ENCODE data around the gene TTC28.
"Not testable (repeated sequence)": the region's sequence is repeated elsewhere in the genome, so short reads cannot be mapped to it uniquely, and the experiment has no call there.

The TTC28 gene

DNA sequence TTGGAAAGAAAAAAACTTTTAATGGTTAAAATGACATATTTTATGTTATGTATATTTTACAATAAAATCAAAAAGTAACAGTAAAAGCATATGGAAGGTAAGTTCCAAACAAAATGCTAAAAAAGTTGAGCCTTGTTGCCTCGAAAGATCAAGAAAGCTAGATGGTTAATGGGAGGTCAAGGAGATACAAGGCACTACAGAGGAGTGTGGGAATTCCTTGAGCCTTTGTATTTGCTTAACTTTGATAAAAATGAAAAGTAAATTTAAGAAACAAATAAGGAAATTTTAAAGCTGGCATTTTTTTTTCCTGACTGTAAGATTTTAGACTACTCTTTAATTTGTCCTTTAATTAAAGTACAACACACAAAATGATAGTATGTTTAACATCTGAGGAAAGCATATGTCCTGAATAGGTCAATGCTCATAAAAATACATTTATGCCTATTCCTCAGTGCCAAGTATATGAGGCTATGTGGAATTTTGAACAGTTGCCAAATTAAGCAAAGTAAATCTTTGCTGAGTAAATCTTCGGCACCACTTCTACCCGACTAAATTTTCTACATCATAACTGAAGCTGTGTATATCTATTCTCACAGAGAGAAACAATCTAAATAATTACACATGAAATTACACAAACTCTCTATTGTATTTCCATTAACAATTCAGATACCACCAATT lies 108.8 kb downstream of the TTC28 start:
- no peak overlapping the region for H3K4me3 ChIP-seq (ENCODE audit: low read depth in 1 of 2, low read length in 2 of 2)

DNA sequence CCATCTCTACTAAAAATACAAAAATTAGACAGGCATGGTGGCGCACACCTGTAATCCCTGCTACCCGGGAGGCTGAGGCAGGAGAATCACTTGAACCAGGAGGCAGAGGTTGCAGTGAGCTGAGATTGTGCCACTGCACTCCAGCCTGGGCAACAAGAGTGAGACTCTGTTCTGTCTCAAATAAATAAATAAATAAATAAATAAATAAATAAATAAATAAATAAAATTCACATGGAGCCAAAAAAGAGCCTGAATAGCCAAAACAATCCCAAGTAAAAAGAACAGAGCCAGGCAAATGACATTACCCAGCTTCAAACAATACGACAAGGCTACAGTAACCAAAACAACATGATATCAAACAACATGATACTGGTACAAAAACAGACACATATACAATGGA lies 110.7 kb downstream of the TTC28 start:
- not testable (repeated sequence) for H3K4me3 ChIP-seq (ENCODE audit: low read depth in 1 of 2, low read length in 2 of 2); H3K4me1 ChIP-seq (ENCODE audit: insufficient read depth, low read length); H3K27me3 ChIP-seq (ENCODE audit: control insufficient read depth in 1 of 2, insufficient read depth in 2 of 2, low read length in 2 of 2); H3K9ac ChIP-seq (ENCODE audit: low read length); H3K27ac ChIP-seq (ENCODE audit: low read depth, low read length); H3K36me3 ChIP-seq (ENCODE audit: insufficient read depth, low read length); H3K9me3 ChIP-seq (ENCODE audit: low read length)

More for the DNA sequence above, 108.8 kb downstream of the TTC28 start:
- Histone ChIP-seq H3K4me1 (ENCODE audit: insufficient read depth, low read length) (no peaks in the 10 kb centered on the region), H3K27ac (ENCODE audit: low read depth, low read length) (no peak overlapping the region), H3K9me3 (ENCODE audit: low read length) (no peaks in the 10 kb centered on the region), H3K9ac (ENCODE audit: low read length) (no peak overlapping the region), H3K27me3 (ENCODE audit: control insufficient read depth in 1 of 2, insufficient read depth in 2 of 2, low read length in 2 of 2) (no peaks in the 10 kb centered on the region), H3K36me3 (ENCODE audit: insufficient read depth, low read length) (no peaks in the 10 kb centered on the region)

DNA sequence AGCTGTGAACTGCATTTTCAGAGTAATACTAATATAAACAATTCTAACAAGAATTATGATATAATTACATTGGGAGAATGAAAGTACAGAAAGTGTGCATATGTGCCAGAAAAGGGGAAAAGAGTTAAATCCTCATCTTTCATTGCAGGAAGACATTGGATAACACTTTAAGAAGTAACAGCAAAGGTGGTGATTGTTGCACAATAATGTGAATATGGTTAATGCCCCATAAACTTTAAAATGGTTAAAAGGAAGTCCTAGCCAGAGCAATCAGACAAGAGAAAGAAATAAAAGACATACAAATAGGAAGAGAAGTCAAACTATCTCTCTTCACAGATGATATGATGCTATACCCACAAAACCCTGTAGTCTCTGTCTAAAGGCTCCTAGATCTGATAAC lies 111.5 kb downstream of the TTC28 start:
- H3K36me3 ChIP-seq (ENCODE audit: insufficient read depth, low read length), result no peaks in the 10 kb centered on the region
- H3K27ac ChIP-seq (ENCODE audit: low read depth, low read length), result no peak overlapping the region
- no peak overlapping the region for H3K4me3 ChIP-seq (ENCODE audit: low read depth in 1 of 2, low read length in 2 of 2)
- H3K9ac ChIP-seq (ENCODE audit: low read length), result no peak overlapping the region
- H3K4me1 ChIP-seq (ENCODE audit: insufficient read depth, low read length), result no peaks in the 10 kb centered on the region
- H3K27me3 ChIP-seq (ENCODE audit: control insufficient read depth in 1 of 2, insufficient read depth in 2 of 2, low read length in 2 of 2), result no peaks in the 10 kb centered on the region
- no peaks in the 10 kb centered on the region for H3K9me3 ChIP-seq (ENCODE audit: low read length)

DNA sequence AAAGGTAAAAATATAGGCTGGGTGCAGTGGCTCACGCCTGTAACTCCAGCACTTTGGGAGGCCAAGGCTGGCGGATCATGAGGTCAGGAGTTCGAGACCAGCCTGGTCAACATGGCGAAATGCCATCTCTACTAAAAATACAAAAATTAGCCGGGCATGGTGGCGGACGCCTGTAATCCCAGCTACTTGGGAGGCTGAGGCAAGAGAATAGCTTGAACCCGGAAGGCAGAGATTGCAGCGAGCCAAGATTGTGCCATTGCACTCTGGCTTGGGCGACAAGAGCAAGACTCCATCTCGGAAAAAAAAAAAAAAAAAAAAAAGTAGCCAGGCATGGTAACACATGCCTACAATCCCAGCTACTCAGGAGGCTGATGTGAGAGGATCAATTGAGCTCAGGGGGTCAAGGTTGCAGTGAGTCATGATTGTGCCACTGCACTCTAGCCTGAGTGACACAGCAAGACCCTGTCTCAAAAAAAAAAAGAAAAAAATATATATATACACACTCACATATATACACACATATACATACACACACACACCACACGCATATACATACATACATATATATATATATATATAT lies 112.6 kb downstream of the TTC28 start:
- not testable (repeated sequence) for H3K9ac ChIP-seq (ENCODE audit: low read length); H3K4me3 ChIP-seq (ENCODE audit: low read depth in 1 of 2, low read length in 2 of 2); H3K27ac ChIP-seq (ENCODE audit: low read depth, low read length); H3K36me3 ChIP-seq (ENCODE audit: insufficient read depth, low read length); H3K27me3 ChIP-seq (ENCODE audit: control insufficient read depth in 1 of 2, insufficient read depth in 2 of 2, low read length in 2 of 2); H3K4me1 ChIP-seq (ENCODE audit: insufficient read depth, low read length); H3K9me3 ChIP-seq (ENCODE audit: low read length)

- Histone ChIP-seq H3K9ac (ENCODE audit: low read length) (no peak overlapping the region), H3K9me3 (ENCODE audit: low read length) (no peaks in the 10 kb centered on the region), H3K4me1 (ENCODE audit: insufficient read depth, low read length) (no peaks in the 10 kb centered on the region), H3K27ac (ENCODE audit: low read depth, low read length) (no peak overlapping the region), H3K4me3 (ENCODE audit: low read depth in 1 of 2, low read length in 2 of 2) (no peak overlapping the region), H3K27me3 (ENCODE audit: control insufficient read depth in 1 of 2, insufficient read depth in 2 of 2, low read length in 2 of 2) (no peaks in the 10 kb centered on the region), H3K36me3 (ENCODE audit: insufficient read depth, low read length) (no peaks in the 10 kb centered on the region)
These were observed 116.0 kb downstream of the TTC28 start for GRCh38 chr22:28563636-28564035.

DNA sequence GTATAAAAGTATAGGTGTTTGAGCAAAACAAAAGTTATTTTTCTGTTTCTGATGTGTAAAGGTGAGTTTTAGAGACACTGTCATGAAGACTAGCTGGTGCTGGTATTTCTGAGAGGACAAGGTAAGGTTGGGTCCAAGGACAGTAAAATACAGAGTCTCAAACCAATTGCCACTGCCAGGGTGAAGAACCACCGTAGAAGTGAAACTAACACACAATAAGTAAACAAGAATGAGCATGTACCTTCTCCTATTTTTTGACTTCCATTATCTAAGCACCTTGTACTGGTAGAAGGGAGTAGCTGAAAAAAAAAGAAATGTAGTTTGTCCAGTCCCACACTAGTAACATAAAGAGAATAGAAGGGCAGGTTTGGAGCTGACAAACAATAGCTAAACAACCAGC lies 117.3 kb downstream of the TTC28 start:
- no peak overlapping the region for H3K4me3 ChIP-seq (ENCODE audit: low read depth in 1 of 2, low read length in 2 of 2)
- H3K27me3 ChIP-seq (ENCODE audit: control insufficient read depth in 1 of 2, insufficient read depth in 2 of 2, low read length in 2 of 2), result no peaks in the 10 kb centered on the region
- no peak overlapping the region for H3K27ac ChIP-seq (ENCODE audit: low read depth, low read length)
- H3K36me3 ChIP-seq (ENCODE audit: insufficient read depth, low read length), result no peaks in the 10 kb centered on the region
- no peaks in the 10 kb centered on the region for H3K9me3 ChIP-seq (ENCODE audit: low read length)
- H3K9ac ChIP-seq (ENCODE audit: low read length), result no peak overlapping the region
- no peaks in the 10 kb centered on the region for H3K4me1 ChIP-seq (ENCODE audit: insufficient read depth, low read length)

DNA sequence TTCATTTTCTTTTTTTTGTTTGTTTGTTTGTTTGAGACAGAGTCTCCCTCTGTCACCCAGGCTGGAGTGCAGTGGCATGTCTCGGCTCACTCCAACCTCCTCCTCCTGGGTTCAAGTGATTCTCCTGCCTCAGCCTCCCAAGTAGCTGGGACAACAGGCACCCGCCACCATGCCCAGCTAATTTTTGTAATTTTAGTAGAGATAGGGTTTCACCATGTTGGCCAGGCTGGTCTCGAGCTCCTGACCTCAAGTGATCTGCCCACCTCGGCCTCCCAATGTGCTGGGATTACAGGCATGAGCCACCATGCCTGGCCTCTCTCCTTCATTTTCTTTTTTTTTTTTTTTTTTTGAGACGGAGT lies 118.9 kb downstream of the TTC28 start:
- not testable (repeated sequence) for H3K4me3 ChIP-seq (ENCODE audit: low read depth in 1 of 2, low read length in 2 of 2); H3K27ac ChIP-seq (ENCODE audit: low read depth, low read length); H3K9ac ChIP-seq (ENCODE audit: low read length); H3K36me3 ChIP-seq (ENCODE audit: insufficient read depth, low read length); H3K27me3 ChIP-seq (ENCODE audit: control insufficient read depth in 1 of 2, insufficient read depth in 2 of 2, low read length in 2 of 2); H3K4me1 ChIP-seq (ENCODE audit: insufficient read depth, low read length); H3K9me3 ChIP-seq (ENCODE audit: low read length)

DNA sequence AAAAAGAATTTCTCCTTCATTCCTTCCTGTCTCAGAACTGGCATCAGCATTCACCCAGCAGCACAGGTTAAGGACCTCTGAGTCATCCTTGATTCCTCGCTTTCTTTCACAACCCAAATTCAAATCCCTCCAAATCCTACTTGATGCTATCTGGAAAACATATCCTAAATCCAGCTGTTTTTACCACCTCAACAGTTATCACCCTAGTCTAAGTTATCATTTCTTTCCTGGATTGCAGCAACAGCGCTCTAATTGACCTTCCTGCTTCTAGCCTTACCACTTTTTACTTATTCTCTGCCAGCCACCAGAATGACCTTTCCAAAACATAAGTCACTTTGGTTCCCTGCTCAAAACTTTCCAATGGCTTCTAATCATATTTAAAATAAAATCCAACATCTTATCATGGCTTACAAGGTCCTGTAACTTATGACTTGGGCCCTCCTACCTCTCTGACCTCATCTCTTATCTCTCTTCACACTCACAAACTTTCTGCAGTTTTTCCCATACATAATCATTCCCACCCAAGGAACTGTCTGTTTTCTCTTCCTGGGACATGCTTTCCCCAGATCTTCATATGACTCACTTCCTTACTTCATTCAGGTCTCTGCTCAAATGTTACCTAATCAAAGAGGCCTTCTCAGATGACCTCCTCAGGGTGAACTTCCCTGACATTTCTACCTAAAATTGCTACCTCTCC lies 119.4 kb downstream of the TTC28 start:
- no peaks in the 10 kb centered on the region for H3K9me3 ChIP-seq (ENCODE audit: low read length)
- H3K4me1 ChIP-seq (ENCODE audit: insufficient read depth, low read length), result no peaks in the 10 kb centered on the region
- H3K36me3 ChIP-seq (ENCODE audit: insufficient read depth, low read length), result no peaks in the 10 kb centered on the region
- H3K27ac ChIP-seq (ENCODE audit: low read depth, low read length), result no peak overlapping the region
- H3K9ac ChIP-seq (ENCODE audit: low read length), result no peak overlapping the region
- no peak overlapping the region for H3K4me3 ChIP-seq (ENCODE audit: low read depth in 1 of 2, low read length in 2 of 2)
- no peaks in the 10 kb centered on the region for H3K27me3 ChIP-seq (ENCODE audit: control insufficient read depth in 1 of 2, insufficient read depth in 2 of 2, low read length in 2 of 2)

DNA sequence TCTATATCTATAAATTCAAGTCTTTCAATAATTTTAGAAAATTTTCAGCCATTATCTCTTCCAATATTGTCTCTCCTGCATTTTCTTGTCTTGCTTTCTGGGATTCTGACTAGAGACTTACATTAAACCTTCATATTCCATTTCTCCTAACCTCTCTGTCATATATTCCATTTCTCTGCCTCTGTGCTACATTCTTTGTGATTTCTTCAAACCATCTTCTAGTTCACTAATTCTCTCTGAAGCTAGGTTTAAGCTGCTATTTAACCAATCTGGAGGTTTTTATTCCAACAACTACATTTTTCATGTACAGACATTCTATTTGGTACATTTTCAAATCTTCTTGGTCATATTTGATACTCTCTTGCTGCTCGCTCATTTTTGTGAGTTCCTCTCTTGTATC lies 122.5 kb downstream of the TTC28 start:
- Histone ChIP-seq H3K9ac (ENCODE audit: low read length) (no peak overlapping the region), H3K36me3 (ENCODE audit: insufficient read depth, low read length) (no peaks in the 10 kb centered on the region), H3K4me1 (ENCODE audit: insufficient read depth, low read length) (no peaks in the 10 kb centered on the region), H3K27ac (ENCODE audit: low read depth, low read length) (no peak overlapping the region), H3K9me3 (ENCODE audit: low read length) (no peaks in the 10 kb centered on the region), H3K27me3 (ENCODE audit: control insufficient read depth in 1 of 2, insufficient read depth in 2 of 2, low read length in 2 of 2) (no peaks in the 10 kb centered on the region), H3K4me3 (ENCODE audit: low read depth in 1 of 2, low read length in 2 of 2) (no peak overlapping the region)

- H3K9me3 ChIP-seq (ENCODE audit: low read length); H3K36me3 ChIP-seq (ENCODE audit: insufficient read depth, low read length): not testable (repeated sequence)
These were observed 126.4 kb downstream of the TTC28 start for GRCh38 chr22:28553108-28553866.

DNA sequence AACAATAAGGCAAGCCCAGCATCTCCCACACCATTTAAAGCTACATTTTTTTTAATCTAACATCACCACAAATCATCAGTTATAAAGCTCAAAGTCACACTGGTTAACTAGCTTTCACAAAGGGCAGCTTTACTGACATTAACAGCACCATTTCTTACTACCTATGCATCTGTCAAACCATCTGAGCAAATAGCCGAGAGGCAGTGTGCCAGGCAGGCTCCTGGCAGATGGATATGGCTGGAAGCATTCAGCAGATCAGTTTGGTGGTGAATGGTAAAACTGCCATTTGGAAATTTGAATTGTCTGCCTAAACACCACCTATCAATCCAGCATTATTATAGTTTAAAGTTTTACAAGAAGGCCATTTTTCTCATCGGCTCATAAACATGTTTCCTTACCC lies 131.2 kb downstream of the TTC28 start:
- no peaks in the 10 kb centered on the region for H3K36me3 ChIP-seq (ENCODE audit: insufficient read depth, low read length)
- H3K27ac ChIP-seq (ENCODE audit: low read depth, low read length), result no peak overlapping the region
- no peak overlapping the region for H3K4me3 ChIP-seq (ENCODE audit: low read depth in 1 of 2, low read length in 2 of 2)
- no peaks in the 10 kb centered on the region for H3K27me3 ChIP-seq (ENCODE audit: control insufficient read depth in 1 of 2, insufficient read depth in 2 of 2, low read length in 2 of 2)
- no peaks in the 10 kb centered on the region for H3K4me1 ChIP-seq (ENCODE audit: insufficient read depth, low read length)
- no peaks in the 10 kb centered on the region for H3K9me3 ChIP-seq (ENCODE audit: low read length)
- no peak overlapping the region for H3K9ac ChIP-seq (ENCODE audit: low read length)

More at GRCh38 chr22:28553108-28553866, 126.4 kb downstream of the TTC28 start:
- not testable (repeated sequence) for H3K27me3 ChIP-seq (ENCODE audit: control insufficient read depth in 1 of 2, insufficient read depth in 2 of 2, low read length in 2 of 2); H3K27ac ChIP-seq (ENCODE audit: low read depth, low read length); H3K4me1 ChIP-seq (ENCODE audit: insufficient read depth, low read length); H3K4me3 ChIP-seq (ENCODE audit: low read depth in 1 of 2, low read length in 2 of 2); H3K9ac ChIP-seq (ENCODE audit: low read length)

All from muscle layer of colon (tissue), 2 donors.